GM18508 (cell line): Measurements from ENCODE around the gene MBD5.

Experiments
- ATAC-seq: cut with Tn5 transposase; IDR thresholded peaks from one replicate; pipeline ENCODE4 v1.9.1; 2021; ENCODE audit warnings: moderate number of reproducible peaks; ENCODE audit not compliant: insufficient read depth, unreplicated experiment

MBD5 gene

GRCh38 chr2:148565272-148565894 lies 544.5 kb downstream of the MBD5 start:
- no peak for ATAC-seq
